Endothelial cell (in vitro differentiated cells): ENCODE data around the gene FAM209A. TPM values are rescaled to one million over a fixed set of nuclear protein-coding genes. Genes with fewer than 3 reads are reported as not detected.

ENCODE experiments used
- DNase-seq: peaks from one replicate; pipeline ENCODE4 v3.0.0; 2021; ENCODE audit warnings: low spot score
- H3K27ac Mint-ChIP-seq: one replicate; pipeline ENCODE4 v1.8.0; 2021; ENCODE audit warnings: mixed read lengths, inconsistent platforms; ENCODE audit not compliant: unreplicated experiment
- H3K27me3 Mint-ChIP-seq: one replicate; pipeline ENCODE4 v1.8.0; 2021; ENCODE audit warnings: mild to moderate bottlenecking, moderate library complexity, mixed read lengths, inconsistent platforms; ENCODE audit not compliant: unreplicated experiment
- H3K36me3 Mint-ChIP-seq: one replicate; pipeline ENCODE4 v1.8.0; 2021; ENCODE audit warnings: mild to moderate bottlenecking, low read depth, mixed read lengths, inconsistent platforms; ENCODE audit not compliant: unreplicated experiment
- H3K4me1 Mint-ChIP-seq: one replicate; pipeline ENCODE4 v1.8.0; 2021; ENCODE audit warnings: mild to moderate bottlenecking, mixed read lengths, inconsistent platforms; ENCODE audit not compliant: unreplicated experiment
- H3K4me3 Mint-ChIP-seq: one replicate; pipeline ENCODE4 v1.8.0; 2021; ENCODE audit warnings: mild to moderate bottlenecking, mixed read lengths, inconsistent platforms; ENCODE audit not compliant: unreplicated experiment
- H3K9me3 Mint-ChIP-seq: one replicate; pipeline ENCODE4 v1.8.0; 2021; ENCODE audit warnings: mixed read lengths, inconsistent platforms; ENCODE audit not compliant: unreplicated experiment
- CTCF ChIP-seq: fragments of 200-600 bp; sonication (generic); IDR thresholded peaks from one replicate; pipeline ENCODE4 v1.5.0; 2021; ENCODE audit warnings: antibody characterized with exemption; ENCODE audit not compliant: unreplicated experiment
- total RNA-seq: library from RNA; stranded (reverse); fragmentation: NEBNext Ultra II Directional; extraction: Animal tissue kit (Norgen Biotek cat#: 25700); gene quantifications from one replicate; pipeline ENCODE4 v1.2.1, GENCODE V29; 2021; ENCODE audit not compliant: unreplicated experiment

FAM209A gene
- total RNA-seq, 1 donor from 2014 or later = 0.36 TPM

- Mint-ChIP-seq H3K4me1 (no peaks in the 10 kb centered on the region), H3K27ac (no peak overlapping the region), H3K9me3 (no peaks in the 10 kb centered on the region), H3K36me3 (no peaks in the 10 kb centered on the region), H3K4me3 (no peak overlapping the region), H3K27me3 (no peaks in the 10 kb centered on the region)
- DNase-seq = no peak
- TF ChIP-seq CTCF = no peak
These were observed 13.5 kb downstream of the FAM209A start for GRCh38 chr20:56537997-56538396.

- H3K27ac Mint-ChIP-seq = no peak overlapping the region
- no peak for TF ChIP-seq CTCF
- H3K9me3 Mint-ChIP-seq = no peaks in the 10 kb centered on the region
- no peak overlapping the region for H3K4me3 Mint-ChIP-seq
- H3K36me3 Mint-ChIP-seq = no peaks in the 10 kb centered on the region
- H3K27me3 Mint-ChIP-seq = no peaks in the 10 kb centered on the region
- no peaks in the 10 kb centered on the region for H3K4me1 Mint-ChIP-seq
- DNase-seq = no peak
These were observed 15.9 kb downstream of the FAM209A start for GRCh38 chr20:56540415-56540814.

- TF ChIP-seq CTCF = no peak
- H3K27me3 Mint-ChIP-seq = peaks cover 1% of the 10 kb centered on the region
- no peak overlapping the region for H3K27ac Mint-ChIP-seq
- H3K9me3 Mint-ChIP-seq = no peaks in the 10 kb centered on the region
- no peaks in the 10 kb centered on the region for H3K36me3 Mint-ChIP-seq
- no peak overlapping the region for H3K4me3 Mint-ChIP-seq
- no peak for DNase-seq
- no peaks in the 10 kb centered on the region for H3K4me1 Mint-ChIP-seq
These were observed 18.0 kb downstream of the FAM209A start for GRCh38 chr20:56542489-56543030.

- Mint-ChIP-seq H3K4me1 (no peaks in the 10 kb centered on the region), H3K27me3 (no peaks in the 10 kb centered on the region), H3K4me3 (no peak overlapping the region), H3K27ac (no peak overlapping the region), H3K36me3 (no peaks in the 10 kb centered on the region), H3K9me3 (no peaks in the 10 kb centered on the region)
- TF ChIP-seq CTCF = no peak
- no peak for DNase-seq
These were observed 27.0 kb downstream of the FAM209A start for GRCh38 chr20:56551571-56551970.

- TF ChIP-seq CTCF = no peak
- H3K9me3 Mint-ChIP-seq = no peaks in the 10 kb centered on the region
- H3K4me3 Mint-ChIP-seq = no peak overlapping the region
- no peaks in the 10 kb centered on the region for H3K27me3 Mint-ChIP-seq
- DNase-seq = no peak
- no peaks in the 10 kb centered on the region for H3K36me3 Mint-ChIP-seq
- no peaks in the 10 kb centered on the region for H3K4me1 Mint-ChIP-seq
- no peak overlapping the region for H3K27ac Mint-ChIP-seq
These were observed 28.5 kb downstream of the FAM209A start for GRCh38 chr20:56552911-56553629.
